ENCODE results near the gene GRAP2.

The GRAP2 gene

DNA sequence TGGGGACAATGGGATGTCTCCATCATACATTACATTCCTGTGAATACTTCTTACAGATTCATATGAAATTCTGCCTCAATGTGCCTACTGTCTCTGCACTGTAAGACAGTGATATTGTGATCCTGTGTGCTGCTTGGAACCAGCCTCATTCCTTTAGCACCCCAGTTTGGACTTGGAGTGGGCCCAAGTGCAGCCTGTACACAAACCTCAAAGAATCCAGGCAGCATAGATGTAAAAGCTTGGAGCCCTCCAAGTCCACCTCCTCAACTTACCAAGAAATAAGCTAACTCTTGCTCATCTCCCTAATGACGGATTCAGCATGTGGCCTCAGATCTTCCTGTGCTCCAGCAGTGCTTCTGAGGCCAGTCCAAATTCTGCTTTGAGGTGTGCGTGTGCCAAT, 24.4 kb downstream of the GRAP2 start:
- no peak for DNase-seq (ENCODE audit: low read depth, low spot score)

DNA sequence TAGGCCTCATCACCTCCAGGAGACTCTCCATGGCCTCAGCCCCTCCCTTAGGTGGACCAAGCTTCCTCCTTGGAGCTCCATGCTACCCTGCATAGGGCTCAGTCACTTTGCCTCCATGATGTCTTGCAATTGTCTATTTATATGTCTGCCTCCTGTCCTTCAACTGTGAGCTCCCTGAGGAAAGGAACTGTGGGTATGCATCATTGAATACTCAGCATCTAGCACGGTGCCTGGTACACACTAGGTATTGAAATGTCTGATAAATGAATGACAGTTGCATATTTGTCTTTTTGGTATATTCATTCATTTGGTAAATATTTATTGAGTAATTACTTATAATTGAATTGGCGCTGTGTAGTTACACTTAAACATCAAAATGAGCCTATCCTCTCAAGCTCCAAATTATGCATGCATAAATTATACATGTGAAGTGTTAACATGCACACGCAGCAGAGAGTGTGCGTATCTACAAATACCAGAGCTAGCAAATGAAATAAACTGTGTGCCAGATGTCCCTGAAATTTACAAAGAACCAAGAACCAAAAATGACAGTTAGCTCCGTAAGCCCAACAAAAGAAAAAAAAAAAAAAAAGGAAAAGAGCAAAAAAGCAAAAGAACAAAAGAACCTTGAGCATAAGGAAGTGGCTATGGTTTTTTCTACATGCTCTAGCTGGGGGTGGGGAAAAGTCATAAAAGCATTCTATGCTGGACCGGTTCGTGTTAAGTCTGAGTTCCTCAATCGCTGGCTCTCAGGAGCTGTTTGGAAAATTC, 25.2 kb downstream of the GRAP2 start:
- DNase-seq (ENCODE audit: low read depth, low spot score) = no peak

DNA sequence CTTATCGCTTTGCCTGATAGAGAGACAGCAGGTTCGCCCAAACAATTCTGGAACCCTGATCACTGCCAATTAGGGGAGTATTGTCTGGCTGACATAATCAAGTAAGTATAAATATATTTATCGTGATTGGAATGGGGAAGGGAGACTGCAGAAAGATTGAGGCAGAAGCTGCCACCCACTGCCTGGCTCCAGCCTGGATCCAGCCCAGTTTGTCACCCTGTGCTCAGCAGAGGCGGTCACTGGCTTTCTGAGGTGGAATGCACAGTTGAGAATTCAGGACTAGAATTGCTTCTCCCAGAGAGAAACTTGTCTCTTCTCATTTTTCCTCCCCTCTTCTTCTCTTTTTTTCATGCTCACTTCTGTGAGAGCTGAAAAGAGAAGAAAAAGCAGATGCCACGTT, 25.9 kb downstream of the GRAP2 start:
- DNase-seq (ENCODE audit: low read depth, low spot score) = no peak

DNA sequence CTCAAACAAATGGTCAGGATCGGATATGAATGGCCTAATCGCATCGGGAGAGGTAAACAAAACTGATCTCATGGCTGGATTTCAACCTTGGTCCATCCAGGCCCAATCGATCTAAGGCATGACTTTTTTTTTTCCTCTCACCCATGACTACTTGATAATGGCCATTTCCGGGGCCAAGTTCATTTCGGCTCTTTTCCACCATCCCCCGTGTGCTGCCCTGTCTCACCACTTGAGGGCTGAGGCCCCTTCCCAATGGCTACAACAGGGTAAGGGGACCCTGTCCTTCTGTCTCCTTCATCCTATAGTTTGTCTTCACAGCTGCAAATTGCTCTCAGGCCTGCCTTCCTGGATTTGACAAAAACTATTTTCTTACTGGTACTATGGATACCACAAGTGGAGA, 26.7 kb downstream of the GRAP2 start:
- no peak for DNase-seq (ENCODE audit: low read depth, low spot score)

DNA sequence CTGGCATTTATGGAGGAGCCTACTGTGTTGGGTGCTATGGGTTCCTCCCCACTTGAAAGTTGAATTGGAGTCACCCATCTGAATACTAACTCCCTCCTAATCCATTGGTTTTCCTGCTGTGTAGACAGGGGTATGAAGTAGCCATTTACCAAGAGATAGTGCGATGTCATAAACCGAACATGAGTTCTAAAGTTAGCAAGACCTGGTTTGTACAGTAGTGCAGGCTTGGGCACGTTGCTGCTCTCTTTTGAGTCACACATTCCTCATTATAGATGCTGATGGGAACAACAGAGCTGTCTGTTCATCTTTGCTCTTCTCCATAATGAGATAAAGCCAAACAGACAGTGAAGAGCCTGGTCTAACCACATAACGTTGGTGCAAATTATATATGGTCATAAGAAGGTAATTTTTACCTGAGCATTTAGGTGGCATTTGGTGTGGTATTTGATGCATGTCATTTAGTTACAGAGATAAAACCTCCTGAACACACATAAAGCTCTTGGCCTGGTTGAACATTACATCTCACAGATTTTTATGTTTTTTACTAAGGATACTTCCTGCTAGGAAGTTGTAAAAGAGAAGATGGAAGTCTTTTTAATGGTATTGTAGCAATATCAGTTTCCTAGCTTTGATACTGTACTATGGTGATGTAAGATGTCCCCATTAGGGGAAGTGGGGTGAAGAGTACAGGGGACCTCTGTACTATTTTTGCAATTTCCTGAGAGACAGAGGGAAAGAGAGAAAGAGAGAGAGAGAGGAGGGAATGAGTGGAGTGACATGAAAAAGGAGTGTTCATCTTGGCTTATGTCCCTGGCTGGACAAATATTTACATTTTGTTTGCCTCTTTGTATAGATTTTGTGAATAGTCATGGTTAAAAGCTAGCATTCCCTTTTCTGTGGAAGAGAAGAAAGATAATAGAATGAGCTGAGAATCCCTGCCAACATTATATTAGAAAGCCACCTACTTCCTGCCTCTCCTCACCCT, 27.9 kb downstream of the GRAP2 start:
- no peak for DNase-seq (ENCODE audit: low read depth, low spot score)

DNA sequence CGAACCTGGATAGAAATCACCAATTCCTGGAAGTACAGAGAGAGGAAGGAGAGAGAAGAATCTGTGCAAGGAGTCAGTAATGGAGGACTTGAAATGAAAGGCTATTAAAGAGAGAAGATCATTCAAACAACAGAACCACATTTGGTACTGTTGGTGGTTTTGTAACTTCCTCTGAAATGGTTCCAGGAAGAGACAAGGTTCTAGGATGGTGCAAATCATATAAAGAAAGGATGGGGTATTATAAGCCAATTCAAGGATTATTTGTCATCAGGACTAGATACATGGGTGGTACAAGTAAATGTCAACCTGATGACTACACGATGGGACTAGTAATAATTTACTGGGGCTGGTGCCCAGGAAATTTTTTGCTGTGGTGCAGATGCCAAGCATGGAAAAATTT, 30.4 kb downstream of the GRAP2 start:
- no peak for DNase-seq (ENCODE audit: low read depth, low spot score)

DNA sequence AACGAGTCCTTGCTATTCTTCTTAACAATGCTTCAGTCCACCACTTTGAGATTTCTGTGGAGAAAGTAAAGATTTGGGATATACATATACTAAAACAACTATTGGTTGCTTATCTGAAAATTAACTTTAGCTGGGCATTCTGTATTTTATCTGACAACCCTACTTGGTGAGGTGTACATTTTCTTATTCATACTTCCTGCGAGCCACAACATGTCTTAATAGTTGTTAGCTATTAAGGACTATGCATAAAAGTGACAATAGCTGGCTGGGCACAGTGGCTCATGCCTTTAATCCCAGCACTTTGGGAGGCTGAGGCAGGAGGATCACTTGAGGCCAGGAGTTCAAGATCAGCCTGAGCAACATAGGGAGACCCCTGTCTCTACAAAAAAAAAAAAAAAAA, 31.3 kb downstream of the GRAP2 start:
- no peak for DNase-seq (ENCODE audit: low read depth, low spot score)

DNA sequence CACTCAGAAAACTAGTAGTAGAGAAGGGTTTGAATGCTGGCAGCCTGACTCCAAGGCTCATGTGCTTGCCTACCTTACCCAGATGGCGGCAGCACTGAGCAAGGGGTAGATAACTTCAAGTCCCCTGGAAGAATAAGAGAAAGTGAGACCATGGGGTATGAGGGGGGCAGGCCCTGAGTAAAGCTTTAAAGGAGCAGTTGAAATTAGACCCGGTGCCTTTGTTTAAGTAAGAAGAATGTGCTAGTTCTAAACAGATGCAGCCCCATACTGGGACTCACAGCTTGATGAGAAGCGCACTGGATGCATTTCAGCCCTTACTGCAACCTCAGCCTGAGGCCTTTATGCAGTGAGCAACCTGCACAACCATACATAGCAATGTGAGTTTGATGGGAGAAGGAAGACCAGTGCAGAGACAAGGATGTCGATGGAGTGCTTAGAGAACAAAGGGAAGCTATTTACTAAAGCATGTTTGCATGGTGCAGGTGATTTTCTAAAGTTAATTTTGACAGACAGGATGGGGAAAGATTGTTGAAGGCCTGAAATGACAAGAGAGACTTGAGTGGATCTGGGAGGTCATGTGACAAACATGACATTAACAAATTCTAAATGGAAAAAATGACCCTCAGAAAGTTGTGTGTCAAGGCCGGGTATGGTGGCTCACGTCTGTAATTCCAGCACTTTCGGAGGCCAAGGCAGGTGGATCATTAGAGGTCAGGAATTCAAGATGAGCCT, 32.2 kb downstream of the GRAP2 start:
- peak; percentile 42 for DNase-seq (ENCODE audit: low read depth, low spot score)

DNA sequence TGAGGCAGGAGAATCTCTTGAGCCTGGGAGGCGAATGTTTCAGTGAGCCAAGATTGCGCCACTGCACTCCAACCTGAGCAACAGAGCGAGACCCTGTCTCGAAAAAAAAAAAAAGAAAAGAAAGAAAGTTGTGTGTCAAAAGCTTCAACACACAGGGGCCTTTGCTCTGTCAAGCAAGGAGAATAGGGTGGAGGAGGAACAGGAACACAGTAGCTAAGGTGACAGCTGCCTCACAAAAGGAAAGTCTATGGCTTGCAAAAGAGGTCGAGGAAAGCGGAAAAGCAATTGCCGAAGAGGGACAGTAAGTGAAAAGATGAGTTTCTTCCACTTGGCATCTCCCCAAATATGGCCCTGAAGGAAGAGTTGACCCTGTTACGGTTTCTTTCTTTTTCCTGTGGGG, 32.9 kb downstream of the GRAP2 start:
- no peak for DNase-seq (ENCODE audit: low read depth, low spot score)

DNA sequence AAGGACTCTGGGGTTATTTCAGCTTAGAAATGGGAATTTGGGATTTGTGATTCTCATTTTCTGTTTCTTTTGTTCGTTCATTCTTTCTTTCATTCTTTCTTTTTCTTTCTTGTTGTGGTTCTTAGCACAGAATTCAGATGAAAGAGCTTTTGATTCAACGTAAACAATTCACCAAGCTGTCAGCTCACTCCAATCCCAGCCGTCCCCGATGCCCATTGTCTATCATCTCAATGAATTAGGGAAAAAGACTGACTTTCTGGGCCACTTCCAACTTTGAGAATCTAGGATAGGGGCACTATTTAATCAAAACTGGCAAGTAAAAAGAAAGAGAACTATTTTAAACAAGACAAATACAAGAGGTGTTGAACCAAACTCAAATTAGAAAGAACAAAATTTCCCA, 34.2 kb downstream of the GRAP2 start:
- DNase-seq (ENCODE audit: low read depth, low spot score) = no peak

DNA sequence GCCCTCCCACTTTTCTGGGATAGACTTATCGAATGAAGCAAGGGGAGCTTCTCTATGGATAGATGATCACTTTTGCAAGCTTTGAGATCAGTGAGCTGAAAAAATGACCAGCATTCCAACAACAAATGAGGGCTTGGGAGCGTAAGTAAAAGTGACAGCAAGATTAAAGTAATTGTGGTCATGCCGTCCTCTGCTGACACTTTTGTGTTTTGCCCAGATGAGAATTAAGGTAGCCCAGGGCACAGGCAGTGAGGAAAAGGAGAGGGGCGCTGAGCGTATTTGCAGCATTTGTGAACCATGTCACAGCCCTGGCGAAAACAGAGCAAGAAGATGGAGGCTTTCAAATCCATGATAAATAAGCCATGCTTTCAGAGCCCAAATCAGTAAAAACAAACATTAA, 34.7 kb downstream of the GRAP2 start:
- no peak for DNase-seq (ENCODE audit: low read depth, low spot score)

DNA sequence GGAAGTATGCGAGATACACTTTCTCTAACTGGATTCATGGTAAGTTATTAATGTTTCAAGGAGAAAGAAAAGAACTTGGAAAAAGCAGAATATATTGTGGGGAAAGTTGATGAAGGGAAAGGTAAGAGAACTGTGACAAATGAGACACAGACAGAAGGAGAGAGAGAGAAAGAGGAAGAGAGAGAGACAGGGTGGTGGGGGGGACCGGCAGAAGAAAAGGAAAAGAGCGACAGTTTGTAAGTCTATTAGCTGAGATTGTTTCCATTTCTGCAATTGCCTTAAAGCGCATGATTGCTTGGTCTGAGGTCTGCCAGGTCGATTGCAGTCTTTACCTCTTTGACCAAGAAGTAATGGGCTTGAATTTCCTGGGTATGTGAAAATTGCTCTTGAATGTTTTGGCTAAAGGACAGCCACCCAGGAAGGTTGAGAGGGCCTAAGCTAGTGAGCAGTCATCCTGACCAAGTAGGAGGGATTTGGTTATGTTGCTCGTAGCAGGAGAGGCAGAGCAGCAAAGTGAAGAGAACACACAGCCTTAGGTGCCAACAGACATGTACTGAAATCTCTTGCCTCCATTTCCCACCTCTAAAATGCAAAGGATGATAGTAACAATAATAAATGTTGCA, 35.8 kb downstream of the GRAP2 start:
- DNase-seq (ENCODE audit: low read depth, low spot score) = no peak

DNA sequence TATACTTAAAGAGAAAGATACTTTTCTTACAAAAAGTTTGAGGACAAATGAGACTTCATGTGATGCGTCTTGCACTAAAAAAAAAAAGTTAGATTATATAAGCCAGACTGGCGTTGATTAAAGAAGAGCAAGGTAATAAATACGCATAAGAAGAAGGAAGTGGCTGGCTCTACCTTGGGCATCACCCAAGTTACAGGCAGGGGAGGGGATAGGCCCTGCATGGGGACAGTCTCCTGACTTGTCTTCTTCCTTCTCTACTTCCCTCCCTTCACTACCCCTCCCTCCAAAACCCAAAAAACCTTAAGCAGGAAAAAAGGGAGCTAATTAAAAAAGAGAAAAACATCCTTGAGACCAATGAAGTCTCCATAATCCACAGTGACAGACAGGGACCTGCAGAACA, 37.0 kb downstream of the GRAP2 start:
- no peak for DNase-seq (ENCODE audit: low read depth, low spot score)

DNA sequence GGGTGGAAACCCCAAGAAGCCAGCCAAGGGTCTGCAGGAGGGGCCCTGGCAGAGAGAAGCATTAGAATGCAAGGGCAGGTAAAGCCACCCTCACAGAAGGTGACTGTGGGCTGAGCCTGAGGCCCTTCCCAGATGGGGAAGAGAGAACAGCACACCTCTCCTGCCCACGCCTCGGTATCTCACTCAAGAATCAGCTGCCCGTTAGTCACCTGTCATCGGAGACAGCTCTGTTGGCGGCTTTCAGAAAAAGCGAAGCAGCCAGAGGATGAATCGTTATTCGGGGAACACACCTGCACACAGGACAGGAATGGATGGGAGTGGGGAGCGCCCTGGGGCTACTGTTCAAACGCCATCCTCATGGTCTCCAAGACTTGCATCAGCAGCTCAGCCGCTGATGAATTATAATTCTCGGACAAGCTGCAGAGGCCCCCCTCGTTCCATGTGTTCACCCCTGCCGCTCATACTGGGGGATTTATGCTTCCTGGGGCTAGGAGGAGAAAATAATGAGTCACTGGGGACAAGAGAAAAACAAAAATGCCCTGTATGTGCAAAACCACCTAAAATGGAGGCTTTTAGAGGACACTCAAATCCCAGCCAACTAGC, 37.7 kb downstream of the GRAP2 start:
- DNase-seq (ENCODE audit: low read depth, low spot score) = peak; percentile 42

DNA sequence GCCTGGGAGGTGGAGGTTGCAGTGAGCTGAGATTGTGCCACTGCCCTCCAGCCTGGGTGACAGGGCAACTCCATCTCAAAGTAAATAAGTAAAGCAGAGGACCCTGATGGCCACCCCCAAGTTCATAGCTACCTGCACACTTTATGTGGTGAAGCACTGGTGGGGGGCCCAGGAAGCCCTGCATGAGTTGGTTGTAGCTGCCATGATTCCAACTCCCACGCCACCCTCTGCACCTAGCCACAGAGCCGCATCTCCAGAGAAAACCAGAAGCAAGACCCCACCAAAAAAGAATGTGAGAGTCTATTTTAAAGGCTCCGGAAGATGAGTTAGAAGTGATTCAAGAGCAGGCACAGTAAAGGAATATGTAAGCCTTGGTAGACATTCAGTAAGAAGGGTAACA, 38.9 kb downstream of the GRAP2 start:
- DNase-seq (ENCODE audit: low read depth, low spot score) = no peak

DNA sequence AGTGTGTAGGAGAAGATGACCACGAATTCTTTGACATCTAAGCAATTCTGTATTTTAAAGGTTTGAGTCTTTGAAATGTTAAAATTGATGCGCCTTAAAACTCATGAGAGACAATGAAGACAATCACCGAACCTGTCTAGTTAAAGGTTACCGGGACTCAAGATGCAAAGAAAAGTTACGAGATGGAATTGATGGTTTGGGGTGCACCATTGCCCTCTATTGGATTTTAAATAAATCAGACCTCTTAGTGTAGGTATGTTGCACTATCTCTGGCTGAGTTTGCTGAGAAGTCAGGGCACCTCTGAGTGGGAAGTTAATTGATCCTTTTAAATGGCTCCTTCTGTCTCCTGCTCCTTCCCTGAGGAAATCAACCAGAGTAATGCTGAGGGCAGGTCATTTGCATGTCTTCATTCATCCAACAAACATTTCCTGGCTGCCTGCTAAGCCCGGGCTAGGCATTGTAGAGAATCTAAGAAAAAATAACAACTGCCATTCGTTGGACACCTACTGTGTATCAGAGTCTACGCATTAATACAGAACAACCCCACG, 39.9 kb downstream of the GRAP2 start:
- no peak for DNase-seq (ENCODE audit: low read depth, low spot score)

DNA sequence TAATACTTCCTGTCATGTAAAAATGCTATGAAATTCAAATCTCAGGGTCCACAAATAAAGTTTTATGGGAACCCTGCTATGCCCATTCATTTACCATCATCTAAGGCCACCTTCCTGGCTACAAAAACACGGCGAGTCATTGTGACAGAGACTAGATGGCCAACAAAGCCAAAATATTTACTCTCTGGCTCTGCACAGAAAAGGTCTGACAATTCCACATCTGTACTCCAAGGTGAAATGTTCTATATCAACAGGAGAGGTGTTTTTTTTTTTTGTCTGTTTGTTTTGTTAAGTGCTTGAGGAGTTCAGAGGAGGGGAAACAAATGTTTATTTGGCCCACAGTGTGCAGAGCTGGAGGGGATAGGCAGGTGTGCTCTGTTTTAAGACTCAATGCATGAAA, 40.7 kb downstream of the GRAP2 start:
- DNase-seq (ENCODE audit: low read depth, low spot score) = no peak

DNA sequence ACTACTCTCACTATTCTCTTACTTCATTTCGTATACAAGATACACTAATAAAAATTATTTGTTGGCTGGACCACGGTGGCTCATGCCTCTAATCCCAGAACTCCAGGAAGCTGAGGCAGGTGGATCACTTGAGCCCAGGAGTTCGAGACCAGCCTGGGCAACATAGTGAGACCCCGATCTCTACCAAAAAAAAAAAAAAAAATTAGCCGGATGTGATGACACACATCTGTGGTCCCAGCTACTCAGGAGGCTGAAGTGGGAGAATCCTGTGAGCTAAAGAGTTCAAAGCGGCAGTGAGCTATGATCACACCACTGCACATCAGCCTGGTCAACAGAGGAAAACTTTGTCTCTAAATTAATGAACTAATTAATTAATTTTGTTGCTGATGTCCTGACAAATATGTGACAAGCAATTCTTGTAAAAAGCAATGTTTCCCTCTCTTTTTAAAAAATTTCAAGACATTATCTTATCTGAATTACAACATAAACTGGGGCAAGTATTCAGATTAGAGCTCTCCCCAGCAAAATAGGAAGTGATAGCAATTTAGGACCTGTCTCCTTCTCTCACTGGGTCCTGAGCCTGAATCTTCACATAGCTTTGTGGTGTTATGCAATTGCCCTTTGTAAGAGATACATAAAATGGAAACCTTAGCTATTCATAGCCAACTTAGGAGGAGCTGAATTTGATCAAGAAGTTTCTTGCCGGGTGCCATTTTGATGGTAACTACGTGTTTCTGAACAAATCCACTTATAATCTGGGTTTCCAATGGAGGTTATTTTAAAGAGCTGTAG, 41.8 kb downstream of the GRAP2 start:
- DNase-seq (ENCODE audit: low read depth, low spot score) = no peak

DNA sequence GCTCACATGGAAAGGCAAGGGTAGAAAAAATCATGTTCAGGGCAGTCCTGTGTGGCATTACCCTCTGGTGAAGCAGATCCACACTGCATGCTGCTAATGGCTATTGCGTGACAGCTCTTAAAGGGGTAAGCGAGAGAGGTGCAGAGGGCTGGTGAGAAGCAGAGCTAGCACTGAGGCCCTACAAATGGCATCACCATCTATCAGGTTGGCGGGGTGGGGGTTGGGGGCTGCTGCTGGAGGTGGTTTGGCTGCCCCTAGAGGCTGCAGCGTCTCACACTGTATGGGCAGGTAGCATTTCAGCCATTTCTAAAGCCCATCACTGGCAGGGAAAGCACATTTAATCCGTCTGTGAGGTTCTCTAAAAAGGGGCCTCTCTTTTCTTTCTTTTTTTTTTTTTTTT, 42.5 kb downstream of the GRAP2 start:
- DNase-seq (ENCODE audit: low read depth, low spot score) = no peak

All from activated naive CD8-positive, alpha-beta T cell treated with anti-CD3 and anti-CD28 coated beads, Interleukin-2, amount 50 U/mL, for 16 hours (primary cell).